ENCODE data around the gene NMNAT2.

- no peak for TF ChIP-seq POLR2AphosphoS5 (IDR thresholded peaks at IDR 0.05)
- no peak for TF ChIP-seq CTCF (IDR thresholded peaks at IDR 0.05)
- no peak for TF ChIP-seq POLR2A (IDR thresholded peaks at IDR 0.05)
- TF ChIP-seq EP300 (IDR thresholded peaks at IDR 0.05) = no peak
These were observed 207.5 kb downstream of the NMNAT2 start for GRCh38 chr1:183210681-183211080.

All from upper lobe of left lung (tissue), 4 donors.